ENCODE measurements around the gene JAK1.

The JAK1 gene

GRCh38 chr1:64809309-64809708 is 157.0 kb downstream of the JAK1 start:
- in situ Hi-C loops (cut with HindIII; ENCODE audit: low sequenced_read_pairs) = loop anchor here (25.0 kb wide), 1 partner anchor 547 kb away; no protein-coding TSS in a partner anchor

- in situ Hi-C loops (cut with HindIII; ENCODE audit: low sequenced_read_pairs) = loop anchor here (25.0 kb wide), 1 partner anchor 540 kb away; no protein-coding TSS in a partner anchor
Measured at GRCh38 chr1:64801851-64802523, 164.4 kb downstream of the JAK1 start.

GRCh38 chr1:64798872-64799271 is 167.5 kb downstream of the JAK1 start:
- in situ Hi-C loops (cut with HindIII; ENCODE audit: low sequenced_read_pairs) = no loop called here

GRCh38 chr1:64790832-64791487 is 175.4 kb downstream of the JAK1 start:
- in situ Hi-C loops (cut with HindIII; ENCODE audit: low sequenced_read_pairs) = no loop called here
